Activated naive CD8-positive, alpha-beta T cell treated with anti-CD3 and anti-CD28 coated beads, Interleukin-2, amount 50 U/mL, for 24 hours (primary cell): ENCODE measurements around the gene F2RL3.
"Not testable (repeated sequence)": the region's sequence is repeated elsewhere in the genome, so short reads cannot be mapped to it uniquely, and the experiment has no call there.

Experiments used
- ATAC-seq: fragments of 150-1000 bp; cut with Tn5 transposase; one replicate; pipeline ENCODE4 v1.10.0; 2021
- DNase-seq: peaks from one replicate; pipeline ENCODE4 v3.0.0; 2021
- H3K27ac Mint-ChIP-seq: one replicate; pipeline ENCODE4 v1.8.0; 2021; ENCODE audit warnings: mild to moderate bottlenecking, mixed read lengths
- H3K27me3 Mint-ChIP-seq: one replicate; pipeline ENCODE4 v1.8.0; 2021; ENCODE audit warnings: mixed read lengths
- H3K36me3 Mint-ChIP-seq: one replicate; pipeline ENCODE4 v1.8.0; 2021; ENCODE audit warnings: low read depth, mixed read lengths
- H3K4me1 Mint-ChIP-seq: one replicate; pipeline ENCODE4 v1.8.0; 2021; ENCODE audit warnings: mixed read lengths
- H3K4me3 Mint-ChIP-seq: one replicate; pipeline ENCODE4 v1.8.0; 2021; ENCODE audit warnings: mild to moderate bottlenecking, moderate library complexity, mixed read lengths
- H3K9me3 Mint-ChIP-seq: one replicate; pipeline ENCODE4 v1.8.0; 2021; ENCODE audit warnings: mixed read lengths

The F2RL3 gene

GRCh38 chr19:16915734-16916133 is 26.9 kb downstream of the F2RL3 start:
- H3K27ac Mint-ChIP-seq: no peak overlapping the region
- no peak for ATAC-seq
- peaks cover 20% of the 10 kb centered on the region for H3K9me3 Mint-ChIP-seq
- no peaks in the 10 kb centered on the region for H3K4me1 Mint-ChIP-seq
- peaks cover 4% of the 10 kb centered on the region for H3K36me3 Mint-ChIP-seq
- H3K27me3 Mint-ChIP-seq: peaks cover 3% of the 10 kb centered on the region
- no peak overlapping the region for H3K4me3 Mint-ChIP-seq
- no peak for DNase-seq

GRCh38 chr19:16917401-16917800 is 28.6 kb downstream of the F2RL3 start:
- H3K4me1 Mint-ChIP-seq: no peaks in the 10 kb centered on the region
- H3K27me3 Mint-ChIP-seq: peaks cover 3% of the 10 kb centered on the region
- peaks cover 15% of the 10 kb centered on the region for H3K9me3 Mint-ChIP-seq
- DNase-seq (no peak), ATAC-seq (no peak)
- H3K4me3 Mint-ChIP-seq: no peak overlapping the region
- peaks cover 4% of the 10 kb centered on the region for H3K36me3 Mint-ChIP-seq
- no peak overlapping the region for H3K27ac Mint-ChIP-seq

GRCh38 chr19:16919496-16919895 is 30.7 kb downstream of the F2RL3 start:
- H3K36me3 Mint-ChIP-seq: no peaks in the 10 kb centered on the region
- H3K4me3 Mint-ChIP-seq: no peak overlapping the region
- H3K4me1 Mint-ChIP-seq: no peaks in the 10 kb centered on the region
- no peaks in the 10 kb centered on the region for H3K9me3 Mint-ChIP-seq
- DNase-seq: no peak
- H3K27me3 Mint-ChIP-seq: peaks cover 5% of the 10 kb centered on the region
- no peak for ATAC-seq
- H3K27ac Mint-ChIP-seq: no peak overlapping the region

GRCh38 chr19:16920816-16921529 is 32.2 kb downstream of the F2RL3 start:
- Mint-ChIP-seq H3K4me1 (no peaks in the 10 kb centered on the region), H3K36me3 (no peaks in the 10 kb centered on the region), H3K9me3 (peaks cover 4% of the 10 kb centered on the region), H3K4me3 (no peak overlapping the region), H3K27me3 (peaks cover 5% of the 10 kb centered on the region), H3K27ac (no peak overlapping the region)
- DNase-seq (no peak), ATAC-seq (no peak)

GRCh38 chr19:16921766-16922591 is 33.2 kb downstream of the F2RL3 start:
- Mint-ChIP-seq H3K9me3 (peaks cover 9% of the 10 kb centered on the region), H3K4me1 (no peaks in the 10 kb centered on the region), H3K27me3 (peaks cover 7% of the 10 kb centered on the region), H3K4me3 (no peak overlapping the region), H3K27ac (no peak overlapping the region), H3K36me3 (peaks cover 3% of the 10 kb centered on the region)
- ATAC-seq (no peak), DNase-seq (no peak)

GRCh38 chr19:16922592-16922934 is 33.8 kb downstream of the F2RL3 start:
- DNase-seq: no peak
- ATAC-seq: no peak
- no peak overlapping the region for H3K4me3 Mint-ChIP-seq
- H3K27me3 Mint-ChIP-seq: peaks cover 7% of the 10 kb centered on the region
- H3K9me3 Mint-ChIP-seq: peaks cover 9% of the 10 kb centered on the region
- peaks cover 3% of the 10 kb centered on the region for H3K36me3 Mint-ChIP-seq
- H3K27ac Mint-ChIP-seq: no peak overlapping the region
- no peaks in the 10 kb centered on the region for H3K4me1 Mint-ChIP-seq

GRCh38 chr19:16922949-16923348 is 34.1 kb downstream of the F2RL3 start:
- ATAC-seq (no peak), DNase-seq (no peak)
- no peak overlapping the region for H3K27ac Mint-ChIP-seq
- peaks cover 3% of the 10 kb centered on the region for H3K36me3 Mint-ChIP-seq
- peaks cover 7% of the 10 kb centered on the region for H3K27me3 Mint-ChIP-seq
- H3K4me3 Mint-ChIP-seq: no peak overlapping the region
- H3K9me3 Mint-ChIP-seq: peaks cover 9% of the 10 kb centered on the region
- H3K4me1 Mint-ChIP-seq: no peaks in the 10 kb centered on the region

GRCh38 chr19:16927883-16928282 is 39.1 kb downstream of the F2RL3 start:
- no peak overlapping the region for H3K4me3 Mint-ChIP-seq
- peaks cover 18% of the 10 kb centered on the region for H3K9me3 Mint-ChIP-seq
- H3K36me3 Mint-ChIP-seq: peaks cover 3% of the 10 kb centered on the region
- H3K27me3 Mint-ChIP-seq: peaks cover 10% of the 10 kb centered on the region
- DNase-seq (no peak), ATAC-seq (no peak)
- no peaks in the 10 kb centered on the region for H3K4me1 Mint-ChIP-seq
- H3K27ac Mint-ChIP-seq: no peak overlapping the region

- no peak overlapping the region for H3K27ac Mint-ChIP-seq
- H3K27me3 Mint-ChIP-seq: peaks cover 8% of the 10 kb centered on the region
- H3K9me3 Mint-ChIP-seq: peaks cover 20% of the 10 kb centered on the region
- no peak for DNase-seq
- no peaks in the 10 kb centered on the region for H3K4me1 Mint-ChIP-seq
- H3K36me3 Mint-ChIP-seq: peaks cover 3% of the 10 kb centered on the region
- no peak for ATAC-seq
- no peak overlapping the region for H3K4me3 Mint-ChIP-seq
These were observed 39.6 kb downstream of the F2RL3 start for GRCh38 chr19:16928351-16928750.

GRCh38 chr19:16928916-16929315 is 40.1 kb downstream of the F2RL3 start:
- Mint-ChIP-seq H3K36me3 (peaks cover 3% of the 10 kb centered on the region), H3K27ac (no peak overlapping the region), H3K4me1 (no peaks in the 10 kb centered on the region), H3K27me3 (peaks cover 8% of the 10 kb centered on the region), H3K4me3 (no peak overlapping the region), H3K9me3 (peaks cover 25% of the 10 kb centered on the region)
- ATAC-seq (no peak), DNase-seq (no peak)

- no peak overlapping the region for H3K4me3 Mint-ChIP-seq
- peaks cover 3% of the 10 kb centered on the region for H3K36me3 Mint-ChIP-seq
- no peaks in the 10 kb centered on the region for H3K4me1 Mint-ChIP-seq
- DNase-seq (no peak), ATAC-seq (no peak)
- H3K27ac Mint-ChIP-seq: no peak overlapping the region
- H3K9me3 Mint-ChIP-seq: peaks cover 34% of the 10 kb centered on the region
- H3K27me3 Mint-ChIP-seq: peaks cover 8% of the 10 kb centered on the region
These were observed 42.0 kb downstream of the F2RL3 start for GRCh38 chr19:16930753-16931152.

GRCh38 chr19:16931306-16931705 is 42.5 kb downstream of the F2RL3 start:
- H3K27me3 Mint-ChIP-seq: peaks cover 8% of the 10 kb centered on the region
- H3K36me3 Mint-ChIP-seq: peaks cover 3% of the 10 kb centered on the region
- no peaks in the 10 kb centered on the region for H3K4me1 Mint-ChIP-seq
- peaks cover 39% of the 10 kb centered on the region for H3K9me3 Mint-ChIP-seq
- ATAC-seq (no peak), DNase-seq (no peak)
- H3K4me3 Mint-ChIP-seq: no peak overlapping the region
- H3K27ac Mint-ChIP-seq: no peak overlapping the region

GRCh38 chr19:16934489-16934888 is 45.7 kb downstream of the F2RL3 start:
- H3K9me3 Mint-ChIP-seq: peaks cover 34% of the 10 kb centered on the region

GRCh38 chr19:16936901-16937300 is 48.1 kb downstream of the F2RL3 start:
- ATAC-seq (no peak), DNase-seq (no peak)
- peaks cover 2% of the 10 kb centered on the region for H3K27me3 Mint-ChIP-seq
- no peaks in the 10 kb centered on the region for H3K36me3 Mint-ChIP-seq
- no peaks in the 10 kb centered on the region for H3K4me1 Mint-ChIP-seq
- H3K4me3 Mint-ChIP-seq: no peak overlapping the region
- peaks cover 31% of the 10 kb centered on the region for H3K9me3 Mint-ChIP-seq
- H3K27ac Mint-ChIP-seq: no peak overlapping the region

More at GRCh38 chr19:16934489-16934888, 45.7 kb downstream of the F2RL3 start:
- H3K4me1 Mint-ChIP-seq: no peaks in the 10 kb centered on the region
- H3K4me3 Mint-ChIP-seq: no peak overlapping the region
- H3K27ac Mint-ChIP-seq: no peak overlapping the region
- DNase-seq: no peak
- no peaks in the 10 kb centered on the region for H3K36me3 Mint-ChIP-seq
- ATAC-seq: no peak
- peaks cover 6% of the 10 kb centered on the region for H3K27me3 Mint-ChIP-seq

GRCh38 chr19:16937796-16938195 is 49.0 kb downstream of the F2RL3 start:
- H3K27ac Mint-ChIP-seq, H3K36me3 Mint-ChIP-seq, H3K4me1 Mint-ChIP-seq, H3K27me3 Mint-ChIP-seq, DNase-seq, ATAC-seq, H3K4me3 Mint-ChIP-seq: not testable (repeated sequence)
- peaks cover 26% of the 10 kb centered on the region for H3K9me3 Mint-ChIP-seq
